ENCODE data around the gene ASB1.

GRCh38 chr2:238493411-238493810, 66.7 kb downstream of the ASB1 start:
- TF ChIP-seq EZH2 (IDR thresholded peaks at IDR 0.05; ENCODE audit: low read length) (no peak), CTCF (optimal IDR thresholded peaks at IDR 0.05 in 1 of 3, IDR thresholded peaks at IDR 0.05 in 1 of 3, conservative IDR thresholded peaks at IDR 0.05 in 1 of 3; ENCODE audit: extremely low read depth in 1 of 3, insufficient read depth in 2 of 3, low read length in 3 of 3) (no peak)

All from keratinocyte (primary cell).